Retinal pigment epithelial cell (primary cell): ENCODE results near the gene FILIP1.

Experiments used
- DNase-seq: peaks from one replicate; pipeline ENCODE4 v3.0.0-alpha.2; 2010; ENCODE audit warnings: low read depth
- H3K4me3 ChIP-seq: 2 replicates; pipeline ENCODE4 v1.5.1; 2011; ENCODE audit warnings: mild to moderate bottlenecking, low read length, control low read depth, moderate library complexity
- CTCF ChIP-seq: conservative IDR thresholded peaks from 2 replicates; pipeline ENCODE4 v1.5.1; 2011; ENCODE audit warnings: low read depth, low read length, control low read depth, inconsistent platforms

Gene FILIP1

DNA sequence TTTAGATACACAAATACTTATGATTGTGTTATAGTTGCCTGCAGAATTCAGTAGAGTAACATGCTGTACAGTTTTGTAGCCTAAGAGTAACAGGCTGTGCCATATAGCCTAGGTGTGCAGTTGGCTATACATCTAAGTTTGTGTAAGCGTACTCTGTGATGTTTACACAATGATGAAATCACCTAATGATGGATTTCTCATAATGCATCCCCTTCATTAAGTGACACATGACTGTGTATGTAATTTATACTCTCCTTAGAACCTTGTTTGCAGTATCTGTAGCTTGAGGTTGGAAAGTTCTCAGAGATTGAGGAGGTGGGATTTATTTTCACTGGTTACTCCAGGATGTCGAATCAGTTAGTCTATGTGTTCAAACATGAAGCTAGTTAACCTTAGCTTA, 142.0 kb downstream of the FILIP1 start:
- no peak for TF ChIP-seq CTCF
- DNase-seq: no peak
- H3K4me3 ChIP-seq: no peak overlapping the region

GRCh38 chr6:75350808-75351207, 142.8 kb downstream of the FILIP1 start:
- H3K4me3 ChIP-seq: no peak overlapping the region
- no peak for TF ChIP-seq CTCF
- no peak for DNase-seq

- no peak for DNase-seq
Observed at GRCh38 chr6:75350156-75350555, 143.4 kb downstream of the FILIP1 start.

GRCh38 chr6:75349262-75349984, 144.2 kb downstream of the FILIP1 start:
- H3K4me3 ChIP-seq: peak overlapping the region; percentile 56
- DNase-seq: no peak
- TF ChIP-seq CTCF: peak; percentile 35

More at GRCh38 chr6:75350156-75350555, 143.4 kb downstream of the FILIP1 start:
- H3K4me3 ChIP-seq: peak overlapping the region; percentile 56
- TF ChIP-seq CTCF: no peak

GRCh38 chr6:75348882-75349261, 144.7 kb downstream of the FILIP1 start:
- DNase-seq: no peak
- TF ChIP-seq CTCF: no peak
- H3K4me3 ChIP-seq: no peak overlapping the region

- TF ChIP-seq CTCF: no peak
- DNase-seq: peak; percentile 37
Observed at GRCh38 chr6:75347898-75348610, 145.5 kb downstream of the FILIP1 start.

DNA sequence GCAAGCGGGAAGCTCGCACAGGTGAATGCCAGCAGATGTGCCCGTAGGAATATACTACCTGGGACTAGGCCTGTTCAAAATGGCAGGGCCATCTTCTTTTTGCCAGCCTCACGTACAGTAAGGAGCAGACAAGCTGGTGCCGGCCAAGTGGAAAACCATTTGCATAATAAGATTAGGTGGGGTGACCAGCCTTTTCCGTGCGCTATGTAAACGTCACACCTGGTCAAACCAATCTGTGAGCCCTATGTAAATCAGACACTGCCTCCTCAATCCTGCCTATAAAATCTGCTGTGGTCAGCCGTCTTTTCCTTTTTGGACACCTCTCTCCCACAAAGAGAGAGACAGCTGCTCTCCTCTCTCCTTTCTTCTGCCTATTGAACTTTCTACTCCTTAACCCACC, 148.2 kb downstream of the FILIP1 start:
- DNase-seq: no peak
- TF ChIP-seq CTCF: no peak
- H3K4me3 ChIP-seq: no peak overlapping the region

More at GRCh38 chr6:75347898-75348610, 145.5 kb downstream of the FILIP1 start:
- no peak overlapping the region for H3K4me3 ChIP-seq
